NCI-H82 treated with DMSO at 0.1 percent for 48 hours (cell line): ENCODE data around the gene ZNF74.
"Not testable (repeated sequence)": the region's sequence is repeated elsewhere in the genome, so short reads cannot be mapped to it uniquely, and the experiment has no call there.

Experiments used
- DNase-seq: peaks from one replicate; lab custom pipeline; 2025; ENCODE audit not compliant: unreplicated experiment; lab: John Stamatoyannopoulos, UW

ZNF74 gene

GRCh38 chr22:20374130-20374529, 19.8 kb upstream of the ZNF74 start:
- not testable (repeated sequence) for DNase-seq

- not testable (repeated sequence) for DNase-seq
Observed at GRCh38 chr22:20376281-20376680, 17.7 kb upstream of the ZNF74 start.

- DNase-seq: not testable (repeated sequence)
Observed at GRCh38 chr22:20376983-20377382, 17.0 kb upstream of the ZNF74 start.

- DNase-seq: no peak
Observed at GRCh38 chr22:20378110-20378509, 15.8 kb upstream of the ZNF74 start.

- DNase-seq: not testable (repeated sequence)
Observed at GRCh38 chr22:20378684-20379083, 15.3 kb upstream of the ZNF74 start.

- no peak for DNase-seq
Observed at GRCh38 chr22:20380486-20380885, 13.5 kb upstream of the ZNF74 start.

GRCh38 chr22:20383538-20383937, 10.4 kb upstream of the ZNF74 start:
- no peak for DNase-seq

- DNase-seq: no peak
Observed at GRCh38 chr22:20384171-20384570, 9.8 kb upstream of the ZNF74 start.

- DNase-seq: no peak
Observed at GRCh38 chr22:20384865-20385264, 9.1 kb upstream of the ZNF74 start.

- no peak for DNase-seq
Observed at GRCh38 chr22:20386336-20386735, 7.6 kb upstream of the ZNF74 start.

GRCh38 chr22:20386972-20387371, 7.0 kb upstream of the ZNF74 start:
- DNase-seq: no peak

GRCh38 chr22:20388200-20388599, 5.8 kb upstream of the ZNF74 start:
- no peak for DNase-seq

GRCh38 chr22:20389288-20389687, 4.7 kb upstream of the ZNF74 start:
- no peak for DNase-seq

- no peak for DNase-seq
Observed at GRCh38 chr22:20390394-20390907, 3.5 kb upstream of the ZNF74 start.

- DNase-seq: no peak
Observed at GRCh38 chr22:20391222-20391621, 2.7 kb upstream of the ZNF74 start.

GRCh38 chr22:20392365-20392881, 1.5 kb upstream of the ZNF74 start:
- DNase-seq: not testable (repeated sequence)

- DNase-seq: no peak
Observed at GRCh38 chr22:20392983-20393704, 807 bp upstream of the ZNF74 start.

- DNase-seq: no peak
Observed at GRCh38 chr22:20395181-20395906, 1.4 kb downstream of the ZNF74 start.

- no peak for DNase-seq
Observed at GRCh38 chr22:20395907-20396287, 1.9 kb downstream of the ZNF74 start.

GRCh38 chr22:20396639-20397038, 2.7 kb downstream of the ZNF74 start:
- no peak for DNase-seq

- no peak for DNase-seq
Observed at GRCh38 chr22:20397498-20397897, 3.5 kb downstream of the ZNF74 start.

- no peak for DNase-seq
Observed at GRCh38 chr22:20398420-20398819, 4.5 kb downstream of the ZNF74 start.
